ENCODE measurements around the gene NCF1.
"Not testable (repeated sequence)": the region's sequence is repeated elsewhere in the genome, so short reads cannot be mapped to it uniquely, and the experiment has no call there.

Gene NCF1

DNA sequence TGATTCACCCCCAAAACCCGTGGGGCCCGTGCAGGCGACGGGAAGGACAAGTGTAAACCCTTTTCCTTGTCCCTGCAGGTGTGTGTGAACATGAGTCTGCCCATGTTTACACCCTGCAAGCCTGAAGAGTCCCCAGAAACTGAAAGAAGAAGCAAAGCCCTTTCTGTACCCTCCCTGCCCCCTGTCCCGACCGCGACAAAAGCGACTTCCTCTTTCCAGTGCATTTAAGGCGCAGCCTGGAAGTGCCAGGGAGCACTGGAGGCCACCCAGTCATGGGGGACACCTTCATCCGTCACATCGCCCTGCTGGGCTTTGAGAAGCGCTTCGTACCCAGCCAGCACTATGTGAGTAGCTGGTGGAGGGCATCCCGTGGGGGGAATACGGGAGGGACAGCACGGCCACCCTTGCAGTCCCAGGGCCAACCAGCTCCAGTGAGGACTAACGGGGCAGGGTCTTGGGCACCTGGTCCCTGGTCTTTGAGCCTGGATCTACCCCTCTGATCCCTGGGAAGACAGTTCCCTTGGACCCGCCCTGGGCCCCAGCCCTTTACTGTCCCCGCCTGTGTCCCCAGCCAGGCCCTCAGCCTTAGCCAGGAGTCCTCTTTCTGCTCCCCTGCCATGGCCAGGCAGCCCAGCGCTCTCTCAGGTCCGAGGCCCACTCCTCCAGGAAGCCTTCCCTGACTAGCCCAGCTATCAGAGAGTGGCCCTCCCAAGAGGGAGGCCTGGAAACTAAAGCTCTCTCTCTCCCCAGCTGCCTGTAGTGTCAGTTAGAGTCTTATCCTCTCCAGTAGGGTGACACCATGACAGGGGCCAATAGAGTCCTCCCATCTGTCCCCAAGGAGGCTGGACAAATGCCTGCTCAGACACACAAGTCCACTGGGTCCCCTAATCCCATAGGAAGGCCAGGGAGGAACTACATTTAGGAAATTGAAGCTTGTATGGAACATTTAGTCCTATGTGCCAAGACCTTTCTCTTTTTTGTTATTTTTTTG is at the start of gene NCF1:
Gene NCF1, plus strand, starts transcription at position 252 of the 991 bp plus-strand sequence. Its CDS starts 21 bp downstream, at position 273.
- DNase-seq (ENCODE audit: low spot score) = not testable (repeated sequence)

DNA sequence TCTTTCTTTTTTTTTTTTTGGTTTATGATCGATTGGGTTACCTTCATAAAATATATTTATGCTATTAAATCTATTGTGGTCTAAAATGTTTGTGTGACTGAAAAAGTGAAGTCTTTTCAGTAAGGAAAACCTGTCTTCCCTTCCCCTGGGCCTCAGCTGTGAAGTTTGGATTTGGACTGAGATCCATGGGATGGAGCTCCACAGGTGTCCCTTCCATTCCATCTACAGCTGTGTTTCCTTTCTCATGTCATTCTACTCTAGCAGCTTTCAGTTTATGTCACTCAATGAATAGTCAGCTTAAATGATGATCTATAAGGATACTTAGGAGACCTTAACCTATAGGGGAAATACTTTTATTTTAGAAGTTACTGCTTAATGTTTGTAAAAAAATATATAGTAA is 48.0 kb upstream of the NCF1 start:
- DNase-seq (ENCODE audit: low spot score) = no peak

DNA sequence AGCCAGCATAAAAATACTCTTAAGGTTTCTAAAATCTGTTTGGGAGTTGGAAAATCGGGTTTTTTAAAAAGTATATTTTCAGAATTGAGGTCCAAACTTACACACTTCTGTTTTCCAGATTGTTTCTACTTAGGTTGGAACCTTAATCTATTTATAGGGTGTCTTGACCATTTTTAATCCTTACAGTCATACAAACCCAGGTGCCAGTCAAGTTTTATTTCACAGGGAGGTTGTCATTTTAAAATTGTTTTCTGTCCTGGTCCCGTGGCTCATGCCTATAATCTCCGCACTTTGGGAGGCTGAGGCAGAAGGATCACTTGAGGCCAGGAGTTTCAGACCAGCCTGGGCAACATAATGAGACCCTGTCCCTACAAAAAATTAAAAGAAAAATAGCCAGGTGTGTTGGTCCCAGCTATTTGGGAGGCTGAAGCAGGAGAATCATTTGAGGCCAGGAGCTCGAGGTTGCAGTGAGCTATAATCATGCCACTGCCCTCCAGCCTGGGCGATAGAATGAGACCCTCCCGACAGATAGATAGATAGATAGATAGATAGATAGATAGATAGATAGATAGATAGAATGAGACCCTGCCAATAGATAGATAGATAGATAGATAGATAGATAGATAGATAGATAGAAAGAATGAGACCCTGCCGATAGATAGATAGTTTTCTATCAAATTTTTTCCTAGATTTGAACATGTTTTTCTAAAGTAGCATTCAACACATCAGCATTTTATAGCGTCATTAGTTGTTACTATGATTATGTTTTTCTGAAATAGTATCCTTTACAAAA is 47.3 kb upstream of the NCF1 start:
- DNase-seq (ENCODE audit: low spot score) = no peak

DNA sequence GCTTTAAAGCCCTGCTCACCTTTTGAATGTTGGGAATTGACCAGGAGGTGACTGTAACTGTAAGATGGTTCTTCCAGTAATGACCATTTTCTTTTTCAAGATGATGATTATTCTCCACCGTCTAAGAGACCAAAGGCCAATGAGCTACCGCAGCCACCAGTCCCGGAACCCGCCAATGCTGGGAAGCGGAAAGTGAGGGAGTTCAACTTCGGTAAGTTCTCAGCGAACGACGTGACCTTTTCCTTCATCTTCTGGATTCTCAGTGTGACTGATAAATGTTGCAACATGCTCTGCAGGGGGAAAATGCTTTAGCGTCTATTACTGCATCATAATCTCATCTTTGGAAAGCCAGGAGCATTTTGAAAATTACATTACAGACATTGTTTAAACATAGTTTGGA is 45.1 kb upstream of the NCF1 start:
- not testable (repeated sequence) for DNase-seq (ENCODE audit: low spot score)

DNA sequence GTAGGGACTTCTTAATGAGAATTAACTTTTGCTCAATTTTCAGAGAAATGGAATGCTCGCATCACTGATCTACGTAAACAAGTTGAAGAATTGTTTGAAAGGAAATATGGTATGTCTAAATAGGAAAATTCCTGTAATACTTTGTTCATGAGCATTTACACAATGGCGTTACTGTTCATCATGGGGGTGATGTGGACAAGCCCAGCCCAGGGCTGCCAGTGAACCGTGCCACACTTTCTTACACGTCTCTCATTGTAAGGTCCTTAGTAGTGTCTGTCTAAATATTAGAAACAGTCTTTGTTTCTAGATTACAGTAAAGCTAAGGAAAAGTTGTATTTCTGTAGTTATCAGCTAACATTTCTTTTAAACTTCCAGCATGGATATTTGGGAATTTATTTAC is 43.6 kb upstream of the NCF1 start:
- DNase-seq (ENCODE audit: low spot score) = not testable (repeated sequence)

DNA sequence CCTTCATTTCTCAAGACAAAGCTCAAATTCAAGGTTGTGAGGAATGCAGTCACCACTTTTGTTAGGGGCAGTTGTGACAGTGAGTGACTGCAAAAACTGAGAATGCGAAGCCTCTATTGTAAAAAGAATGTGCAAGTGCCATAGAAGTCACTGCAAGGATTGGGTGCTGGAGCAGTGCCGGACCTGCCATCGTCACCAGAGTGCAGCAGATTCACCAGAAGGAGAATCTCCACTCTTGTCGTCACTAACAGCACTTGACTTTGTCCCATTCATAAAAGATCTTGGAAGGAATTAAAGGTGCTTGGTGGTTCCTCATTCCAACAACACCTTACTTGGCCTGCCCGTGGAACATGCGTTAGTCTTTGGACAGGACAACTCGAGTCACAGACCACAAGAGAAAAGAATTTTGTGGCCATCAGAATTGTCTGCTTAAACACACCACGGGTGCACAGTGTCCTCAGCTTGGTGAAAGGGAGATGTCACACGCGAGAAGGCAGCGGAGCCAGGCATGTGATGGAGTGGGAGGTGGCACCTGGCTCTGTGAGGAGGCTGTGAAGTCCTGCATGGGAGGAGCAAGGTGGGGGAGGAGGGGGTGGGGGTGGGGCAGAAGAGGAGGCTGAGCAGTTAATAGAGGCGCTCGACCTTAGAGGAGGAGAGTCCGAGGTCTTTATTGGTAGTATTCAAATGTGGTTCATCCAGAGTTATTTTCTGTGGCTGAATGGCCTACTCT is 33.7 kb upstream of the NCF1 start:
- DNase-seq (ENCODE audit: low spot score) = not testable (repeated sequence)

DNA sequence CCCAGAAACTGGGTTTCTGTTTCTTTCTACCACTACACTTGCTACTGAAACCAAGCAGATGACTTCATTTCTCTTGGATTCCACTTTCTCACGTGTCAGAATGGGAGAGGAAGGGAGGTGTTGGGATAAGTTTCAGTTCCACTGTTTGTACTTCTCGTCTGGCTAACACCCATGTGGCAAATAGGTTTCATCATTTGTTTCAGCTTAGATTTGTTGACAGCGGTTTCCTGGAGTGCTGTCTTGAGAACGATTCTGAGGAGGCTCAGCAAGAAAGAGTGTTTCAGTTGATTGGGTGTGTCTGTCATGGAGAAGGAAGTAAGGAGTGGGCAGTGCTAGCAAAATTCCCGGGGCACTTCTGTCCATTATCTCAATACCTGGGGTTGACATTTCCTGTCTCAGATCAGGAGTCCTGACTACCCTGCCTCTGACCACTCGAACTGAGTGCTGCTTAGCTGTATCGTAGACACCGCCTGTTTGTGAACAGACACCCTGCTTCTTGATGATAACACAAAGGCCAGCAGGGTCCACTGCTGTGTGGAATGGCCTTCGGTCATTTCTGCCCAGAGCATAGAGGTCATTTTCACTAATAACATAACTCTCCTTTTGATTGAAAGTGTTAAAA is 29.8 kb upstream of the NCF1 start:
- DNase-seq (ENCODE audit: low spot score) = not testable (repeated sequence)

DNA sequence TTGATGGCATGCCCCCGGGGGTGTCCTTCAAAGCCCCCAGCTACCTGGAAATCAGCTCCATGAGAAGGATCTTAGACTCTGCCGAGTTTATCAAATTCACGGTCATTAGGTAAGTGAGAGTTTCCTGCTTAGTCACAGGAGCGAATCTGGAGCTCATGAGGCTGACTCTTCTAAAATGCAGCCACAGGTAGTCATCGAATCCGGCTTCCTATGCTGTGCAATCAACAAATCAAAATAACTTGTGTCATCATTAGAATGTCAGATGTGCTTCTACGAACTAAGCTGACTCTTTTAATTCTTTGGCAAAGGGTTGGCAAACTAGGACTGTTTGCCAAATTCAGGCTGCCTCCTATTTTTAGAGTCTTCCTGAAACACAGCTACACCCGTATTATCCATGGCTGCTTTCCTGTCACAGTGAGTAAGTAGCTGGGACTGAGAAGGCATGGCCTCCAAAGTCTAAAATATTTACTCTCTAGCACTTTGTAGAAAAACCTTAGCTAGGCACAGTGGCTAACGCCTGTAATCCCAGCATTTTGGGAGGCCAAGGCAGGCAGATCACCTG is 19.8 kb upstream of the NCF1 start:
- not testable (repeated sequence) for DNase-seq (ENCODE audit: low spot score)

DNA sequence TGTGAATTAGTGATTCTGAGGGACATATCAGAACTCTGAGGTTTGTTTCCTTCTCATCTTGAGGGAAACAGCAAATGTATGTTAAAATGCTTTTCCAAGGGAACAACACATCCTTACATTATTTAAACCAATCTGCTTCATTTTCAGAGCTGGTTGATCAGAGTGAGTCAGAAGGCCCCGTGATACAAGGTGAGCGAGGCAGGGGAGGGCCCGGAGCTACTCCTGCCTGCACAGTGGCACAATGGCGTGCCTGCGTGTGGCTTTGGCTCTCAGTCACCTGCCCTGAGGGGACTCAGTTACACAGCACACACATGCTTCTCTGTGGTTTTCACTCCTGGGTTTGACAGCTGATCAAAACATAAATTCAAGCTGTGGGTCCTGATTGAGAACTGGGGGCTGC is 17.1 kb upstream of the NCF1 start:
- DNase-seq (ENCODE audit: low spot score) = not testable (repeated sequence)

DNA sequence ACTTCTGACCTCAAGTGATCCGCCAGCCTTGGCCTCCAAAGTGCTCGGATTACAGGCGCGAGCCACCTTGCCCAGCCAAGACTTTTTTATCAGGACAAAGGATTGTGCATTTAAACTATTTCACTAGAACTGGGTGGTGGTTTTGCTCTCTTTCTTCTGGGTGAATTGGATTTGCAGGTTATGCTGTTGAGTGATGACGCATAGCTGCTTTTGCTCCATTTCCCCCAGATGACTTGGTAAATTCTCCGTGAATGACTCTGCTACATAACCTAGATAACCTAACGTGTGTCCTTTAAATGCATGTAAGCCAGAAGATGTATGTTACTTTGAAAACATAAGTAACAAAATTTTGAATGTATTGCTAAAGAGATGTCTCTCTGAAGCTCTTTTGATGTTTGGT is 15.5 kb upstream of the NCF1 start:
- not testable (repeated sequence) for DNase-seq (ENCODE audit: low spot score)

DNA sequence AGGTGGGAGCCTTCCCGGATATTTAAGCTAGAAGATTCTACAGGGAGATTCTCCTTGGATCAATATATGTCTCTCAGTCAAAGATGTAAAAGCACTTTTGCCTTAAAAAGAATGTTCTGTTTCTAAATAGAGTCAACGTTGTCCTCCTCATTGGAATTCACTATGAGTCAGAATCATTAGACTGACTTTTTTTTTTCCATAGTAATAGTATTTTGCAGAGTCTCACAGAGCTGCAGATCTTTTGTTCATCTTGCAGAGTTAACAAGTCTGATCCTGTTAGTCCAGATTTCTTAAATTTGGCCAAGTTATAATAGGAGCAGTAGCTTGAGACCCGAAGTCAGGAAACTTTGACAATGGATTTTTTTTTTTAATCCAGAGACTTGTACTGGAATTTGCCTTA is 14.8 kb upstream of the NCF1 start:
- DNase-seq (ENCODE audit: low spot score) = not testable (repeated sequence)

DNA sequence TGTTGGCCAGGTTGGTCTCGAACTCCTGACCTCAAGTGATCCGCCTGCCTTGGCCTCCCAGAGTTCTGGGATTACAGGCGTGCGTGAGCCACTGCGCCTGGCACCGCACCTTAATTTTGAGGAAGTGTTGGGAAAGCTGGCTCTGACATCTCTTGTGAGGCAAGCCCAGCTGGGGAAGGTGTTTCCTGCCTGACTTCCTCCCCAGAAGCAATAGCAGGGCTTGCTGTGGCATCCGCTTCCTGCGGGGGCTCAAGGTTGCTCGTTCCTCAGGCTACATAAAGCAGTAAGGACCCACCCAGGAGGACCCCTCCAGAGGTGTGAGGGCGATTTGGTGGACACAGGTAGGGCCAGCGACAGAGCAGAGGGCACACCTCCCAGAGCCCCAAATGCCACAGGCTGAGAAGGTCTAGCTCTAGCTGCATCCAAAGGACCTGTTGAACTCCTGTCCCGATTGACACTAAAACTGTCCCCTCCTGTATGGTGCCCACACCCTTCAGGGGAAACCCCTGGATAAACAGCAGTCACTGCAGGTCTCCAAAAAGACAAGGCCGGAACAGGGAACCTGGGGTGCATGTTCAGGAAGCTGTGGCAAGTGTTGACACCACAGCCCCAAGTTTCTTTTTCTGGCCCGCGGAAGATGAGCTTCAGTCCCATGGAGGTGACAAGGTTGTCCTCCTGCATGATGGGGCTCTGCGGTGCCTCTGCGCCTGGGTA is 8.4 kb upstream of the NCF1 start:
- DNase-seq (ENCODE audit: low spot score) = not testable (repeated sequence)

DNA sequence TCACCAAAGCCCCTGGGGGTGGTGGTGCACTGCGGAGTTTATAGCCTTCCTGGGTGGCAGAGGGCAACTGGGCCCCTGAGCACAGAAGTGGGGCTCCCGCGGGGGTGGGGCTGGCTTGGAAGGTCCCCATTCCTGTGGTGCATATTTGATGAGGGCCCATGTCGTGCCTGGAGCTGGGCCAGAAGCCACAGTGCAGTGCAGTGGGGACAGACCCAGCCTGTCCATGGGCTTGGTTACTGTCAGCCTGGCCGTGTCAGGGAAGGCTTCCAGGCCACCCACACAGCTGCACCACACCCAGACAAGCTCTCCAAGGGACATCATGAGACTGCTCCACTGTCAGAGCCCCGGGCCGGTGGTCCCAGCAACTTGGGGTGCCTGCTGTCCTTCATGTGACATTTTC is 7.3 kb upstream of the NCF1 start:
- not testable (repeated sequence) for DNase-seq (ENCODE audit: low spot score)

DNA sequence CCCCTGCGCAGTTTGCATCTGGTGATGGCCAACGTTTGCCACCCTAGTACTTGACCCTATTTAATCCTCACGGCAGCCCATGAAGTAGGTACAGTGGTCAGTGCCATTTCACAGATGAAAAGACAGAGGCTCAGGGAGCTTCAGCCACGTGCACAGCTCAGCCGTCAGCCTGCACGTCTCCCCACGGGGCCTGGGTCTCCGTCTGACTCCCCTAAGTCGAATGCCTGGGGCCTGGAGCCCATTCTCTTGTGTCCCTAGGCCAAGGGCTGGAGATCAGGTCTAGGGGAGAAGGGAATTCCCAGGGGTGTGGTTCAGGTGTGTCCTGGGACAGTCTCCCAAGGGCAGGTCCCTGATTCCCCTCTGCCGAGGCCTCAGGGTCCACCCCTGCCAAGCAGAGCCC is 6.8 kb upstream of the NCF1 start:
- peak; percentile 0 for DNase-seq (ENCODE audit: low spot score)

DNA sequence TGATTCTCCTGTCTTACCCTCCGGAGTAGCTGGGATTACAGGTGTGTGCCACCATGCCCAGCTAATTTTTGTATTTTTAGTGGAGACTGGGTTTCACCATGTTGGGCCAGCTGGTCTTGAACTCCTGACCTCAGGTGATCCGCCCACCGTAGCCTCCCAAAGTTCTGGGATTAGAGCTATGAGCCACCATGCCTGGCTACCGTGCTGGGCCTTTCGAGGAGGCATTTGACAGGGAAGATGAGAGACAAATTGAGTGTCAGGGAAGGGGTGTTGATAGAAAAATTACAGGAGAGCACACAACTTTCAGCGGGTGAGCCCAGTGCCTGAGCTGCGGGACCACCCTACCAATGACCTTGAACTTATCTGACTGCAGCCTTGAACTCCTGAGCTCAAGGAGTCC is 3.7 kb upstream of the NCF1 start:
- not testable (repeated sequence) for DNase-seq (ENCODE audit: low spot score)

DNA sequence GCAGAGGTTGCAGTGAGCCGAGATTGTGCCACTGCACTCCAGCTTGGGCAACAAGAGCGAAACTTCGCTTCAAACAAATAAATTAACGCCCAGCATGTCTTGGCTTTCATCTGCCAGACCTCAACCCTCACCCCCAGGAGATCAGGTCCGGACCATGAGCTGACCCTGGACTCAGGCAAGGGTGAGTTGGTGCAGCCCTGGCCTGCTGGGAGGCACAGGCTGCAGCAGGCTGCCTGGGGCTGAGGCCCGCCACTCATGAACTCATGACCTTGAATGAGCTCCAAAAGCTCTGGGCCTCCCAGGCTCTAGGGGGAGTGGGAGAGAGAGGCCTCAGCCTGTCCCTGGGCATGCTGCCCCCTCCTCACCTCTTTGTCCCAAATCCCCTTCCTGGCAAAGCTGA is 1.7 kb upstream of the NCF1 start:
- DNase-seq (ENCODE audit: low spot score) = not testable (repeated sequence)

DNA sequence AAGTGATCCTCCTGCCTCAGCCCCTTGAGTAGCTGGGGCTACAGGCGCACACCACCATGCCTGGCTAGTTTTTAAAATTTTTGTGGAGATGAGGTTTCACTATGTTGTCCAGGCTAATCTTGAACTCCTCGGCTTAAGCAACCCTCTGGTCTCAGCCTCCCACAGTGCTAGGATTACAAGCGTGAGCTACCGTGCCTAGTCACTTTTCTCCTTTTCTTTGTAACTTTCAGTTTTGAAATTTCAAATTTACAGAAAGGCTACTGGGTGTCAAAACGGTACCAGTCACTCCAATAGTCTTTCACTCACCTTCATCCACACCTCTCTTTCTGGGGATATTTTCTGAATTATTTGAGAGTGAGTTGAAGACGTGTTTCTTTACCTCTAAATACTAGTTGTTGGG is 1.3 kb downstream of the NCF1 start:
- not testable (repeated sequence) for DNase-seq (ENCODE audit: low spot score)

DNA sequence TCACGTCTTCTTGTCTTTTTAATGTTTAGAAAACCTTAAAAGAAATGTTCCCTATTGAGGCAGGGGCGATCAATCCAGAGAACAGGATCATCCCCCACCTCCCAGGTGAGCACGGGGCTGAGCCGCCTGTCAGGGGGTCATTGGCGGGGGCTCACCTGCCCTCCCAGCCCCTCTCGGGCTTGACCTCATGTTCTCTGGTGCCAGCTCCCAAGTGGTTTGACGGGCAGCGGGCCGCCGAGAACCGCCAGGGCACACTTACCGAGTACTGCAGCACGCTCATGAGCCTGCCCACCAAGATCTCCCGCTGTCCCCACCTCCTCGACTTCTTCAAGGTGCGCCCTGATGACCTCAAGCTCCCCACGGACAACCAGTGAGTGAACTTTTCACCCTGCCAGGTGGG is 5.2 kb downstream of the NCF1 start:
- not testable (repeated sequence) for DNase-seq (ENCODE audit: low spot score)

DNA sequence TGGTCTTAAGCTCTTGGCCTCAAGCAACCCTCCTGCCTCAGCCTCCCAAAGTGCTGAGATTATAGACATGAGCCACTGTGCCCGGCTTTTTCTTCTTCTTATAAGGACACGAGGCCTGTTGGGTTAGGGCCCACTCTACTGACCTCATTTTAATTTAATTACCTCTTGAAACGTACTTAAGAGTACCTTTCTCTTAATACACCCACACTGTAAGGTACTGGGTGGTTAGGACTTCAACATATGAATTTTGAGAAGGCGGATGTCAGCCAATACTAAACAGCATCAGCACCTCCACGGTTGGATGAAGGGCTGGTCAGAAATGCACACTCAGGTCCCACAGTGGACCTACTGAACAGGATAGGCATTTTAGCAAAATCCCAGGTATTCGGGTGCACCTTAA is 7.9 kb downstream of the NCF1 start:
- not testable (repeated sequence) for DNase-seq (ENCODE audit: low spot score)

DNA sequence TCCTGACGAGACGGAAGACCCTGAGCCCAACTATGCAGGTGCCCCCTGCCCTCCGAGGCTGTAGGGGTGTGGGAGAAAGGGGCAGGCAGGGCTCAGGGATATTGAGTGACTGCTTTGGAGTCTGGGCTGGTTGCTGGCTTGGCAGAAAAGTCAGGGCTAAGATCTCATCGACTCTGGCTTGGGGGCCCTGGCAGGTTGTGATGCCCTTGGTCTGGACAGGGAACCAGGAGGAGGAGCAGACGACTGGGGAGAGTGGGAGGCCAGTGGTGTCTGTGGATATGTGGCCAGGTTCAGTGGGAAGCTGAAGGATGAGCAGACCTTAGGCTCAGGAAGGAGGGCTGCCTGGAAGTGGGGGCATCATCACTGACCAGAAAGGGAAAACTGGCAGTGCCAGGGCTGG is 9.8 kb downstream of the NCF1 start:
- peak; percentile 0 for DNase-seq (ENCODE audit: low spot score)

Measured in kidney tubule cell (primary cell).